HG03060 (cell line): Measurements from ENCODE around the gene MTIF2.
"Not testable (repeated sequence)": the region's sequence is repeated elsewhere in the genome, so short reads cannot be mapped to it uniquely, and the experiment has no call there.

Experiments
- ATAC-seq: cut with Tn5 transposase; IDR thresholded peaks from one replicate; pipeline ENCODE4 v1.9.1; 2021; ENCODE audit warnings: low read depth, moderate number of reproducible peaks; ENCODE audit not compliant: unreplicated experiment

The MTIF2 gene

GRCh38 chr2:55247025-55247424, 22.0 kb downstream of the MTIF2 start:
- ATAC-seq: no peak

GRCh38 chr2:55245411-55245810, 23.6 kb downstream of the MTIF2 start:
- ATAC-seq: no peak

GRCh38 chr2:55242617-55243016, 26.4 kb downstream of the MTIF2 start:
- ATAC-seq: no peak

- ATAC-seq: not testable (repeated sequence)
Observed at GRCh38 chr2:55241582-55241981, 27.4 kb downstream of the MTIF2 start.

- ATAC-seq: no peak
Observed at GRCh38 chr2:55239656-55240222, 29.3 kb downstream of the MTIF2 start.

- ATAC-seq: no peak
Observed at GRCh38 chr2:55236992-55237543, 32.0 kb downstream of the MTIF2 start.

- no peak for ATAC-seq
Observed at GRCh38 chr2:55235724-55236538, 33.1 kb downstream of the MTIF2 start.

GRCh38 chr2:55233658-55233940, 35.4 kb downstream of the MTIF2 start:
- no peak for ATAC-seq

GRCh38 chr2:55232863-55233657, 36.0 kb downstream of the MTIF2 start:
- no peak for ATAC-seq

- peak; percentile 79 for ATAC-seq
Observed at GRCh38 chr2:55232084-55232862, 36.8 kb downstream of the MTIF2 start, which contains the start of the genes CLHC1 and RPS27A. CLHC1 (minus strand) TSS chr2:55232293; CDS start chr2:55222411, 9,882 bp downstream. RPS27A (plus strand) TSS chr2:55232688; CDS start chr2:55232825, 137 bp downstream.

- ATAC-seq: no peak
Observed at GRCh38 chr2:55231546-55232083, 37.4 kb downstream of the MTIF2 start.

GRCh38 chr2:55230551-55230950, 38.5 kb downstream of the MTIF2 start:
- no peak for ATAC-seq

GRCh38 chr2:55229221-55229620, 39.8 kb downstream of the MTIF2 start:
- no peak for ATAC-seq

- ATAC-seq: no peak
Observed at GRCh38 chr2:55228226-55228563, 40.8 kb downstream of the MTIF2 start.

- not testable (repeated sequence) for ATAC-seq
Observed at GRCh38 chr2:55227437-55228225, 41.4 kb downstream of the MTIF2 start.

GRCh38 chr2:55225481-55226020, 43.5 kb downstream of the MTIF2 start:
- ATAC-seq: no peak

- no peak for ATAC-seq
Observed at GRCh38 chr2:55224761-55225261, 44.2 kb downstream of the MTIF2 start.

GRCh38 chr2:55223958-55224760, 44.9 kb downstream of the MTIF2 start:
- ATAC-seq: no peak
